ENCODE results near the gene TMEM63A. TPM values are rescaled to one million over a fixed set of nuclear protein-coding genes. Genes with fewer than 3 reads are reported as not detected.

The TMEM63A gene
- total RNA-seq, 4 donors from 2014 or later: 104 to 256 (median 180) TPM

DNA sequence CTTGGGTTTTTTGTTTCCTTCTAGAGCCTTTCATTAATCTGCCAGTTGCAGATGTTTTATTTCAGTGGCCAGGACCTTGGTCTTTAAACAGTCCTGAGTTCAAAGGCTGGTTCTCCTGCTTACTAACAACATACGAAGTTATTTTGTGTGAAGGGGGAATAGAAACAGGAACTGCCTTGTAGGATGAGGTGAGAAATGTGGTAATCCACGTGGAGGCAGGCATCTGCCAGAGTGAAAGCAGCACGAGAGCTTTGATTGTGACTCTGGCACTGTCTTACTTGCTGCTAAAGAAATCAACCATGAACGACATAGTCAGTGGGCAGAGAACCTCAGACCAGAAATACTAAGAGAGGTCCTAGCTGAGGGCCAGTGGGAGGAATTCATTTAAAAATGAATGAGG, 30.4 kb downstream of the TMEM63A start:
- WGBS, 2 donors (ENCODE audit: low coverage in 1 of 2): 29 to 39% methylated on average over 2 to 4 of the region's 4 CpGs
- H3K27ac ChIP-seq: no peak overlapping the region
- TF ChIP-seq POLR2A (IDR thresholded peaks at IDR 0.05): no peak
- TF ChIP-seq POLR2AphosphoS5 (IDR thresholded peaks at IDR 0.05): no peak
- TF ChIP-seq EP300 (IDR thresholded peaks at IDR 0.05; ENCODE audit: low read depth): no peak

DNA sequence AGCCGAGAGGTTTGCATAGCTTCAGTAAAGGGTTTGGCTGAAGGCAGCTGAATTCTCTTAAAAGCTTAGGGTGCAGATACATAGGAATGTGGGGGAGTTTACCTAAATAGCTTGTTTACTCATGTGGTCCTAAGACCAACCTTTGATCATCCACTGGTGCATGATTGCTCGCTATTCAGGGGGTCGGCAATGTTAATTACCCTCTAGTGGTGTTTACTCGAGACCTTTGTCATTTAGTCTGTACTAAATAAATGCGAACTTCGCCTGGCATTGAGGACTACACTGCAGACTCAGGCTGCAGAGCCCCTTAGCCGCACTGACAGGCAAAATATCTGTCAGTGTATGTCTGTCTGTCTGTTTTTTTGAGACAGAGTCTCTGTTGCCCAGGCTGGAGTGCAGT, 31.8 kb downstream of the TMEM63A start:
- no peaks in the 10 kb centered on the region for H3K9me3 ChIP-seq
- intact Hi-C loops (cut with DNase I; ENCODE audit: low total_unique reads): no loop called here
- DNase-seq: no peak
- TF ChIP-seq POLR2AphosphoS5 (IDR thresholded peaks at IDR 0.05) (no peak), POLR2A (IDR thresholded peaks at IDR 0.05) (no peak), EP300 (IDR thresholded peaks at IDR 0.05; ENCODE audit: low read depth) (no peak), CTCF (IDR thresholded peaks at IDR 0.05) (no peak)
- H3K4me1 ChIP-seq: peaks cover 0 to 33% (median 18%) of the 10 kb centered on the region in 4 donors
- in situ Hi-C loops (cut with MboI; ENCODE audit: low pct_ligation_motif_present in 1 of 4, low pct_unique_long_range_greater_than_20kb in 1 of 4, low sequenced_read_pairs in 3 of 4): no loop called here
- WGBS, 2 donors (ENCODE audit: low coverage in 1 of 2): 85 to 92% methylated on average over 4 to 7 of the region's 7 CpGs
- H3K27ac ChIP-seq: no peak overlapping the region
- no peaks in the 10 kb centered on the region for H3K27me3 ChIP-seq
- peaks cover 0 to 22% (median 5%) of the 10 kb centered on the region in 4 donors for H3K36me3 ChIP-seq
- no peak overlapping the region for H3K4me3 ChIP-seq

More for the DNA sequence above, 30.4 kb downstream of the TMEM63A start:
- peaks cover 0 to 37% (median 18%) of the 10 kb centered on the region in 4 donors for H3K4me1 ChIP-seq
- intact Hi-C loops (cut with DNase I; ENCODE audit: low total_unique reads) (loop anchor here (1.0 kb wide), 1 partner anchor 23 kb away; no protein-coding TSS in a partner anchor), in situ Hi-C loops (cut with MboI; ENCODE audit: low pct_ligation_motif_present in 1 of 4, low pct_unique_long_range_greater_than_20kb in 1 of 4, low sequenced_read_pairs in 3 of 4) (no loop called here)
- no peaks in the 10 kb centered on the region for H3K9me3 ChIP-seq
- H3K27me3 ChIP-seq: no peaks in the 10 kb centered on the region
- DNase-seq: no peak
- peaks cover 0 to 29% (median 6%) of the 10 kb centered on the region in 4 donors for H3K36me3 ChIP-seq
- no peak overlapping the region for H3K4me3 ChIP-seq

GRCh38 chr1:225849925-225850324, 32.3 kb downstream of the TMEM63A start:
- intact Hi-C loops (cut with DNase I; ENCODE audit: low total_unique reads) (loop anchor here (10.0 kb wide), 1 partner anchor 75 kb away; the partner anchor contains the start of gene SRP9), in situ Hi-C loops (cut with MboI; ENCODE audit: low pct_ligation_motif_present in 1 of 4, low pct_unique_long_range_greater_than_20kb in 1 of 4, low sequenced_read_pairs in 3 of 4) (no loop called here)
- Histone ChIP-seq H3K27me3 (no peaks in the 10 kb centered on the region), H3K36me3 (peaks cover 0 to 21% (median 5%) of the 10 kb centered on the region in 4 donors), H3K27ac (no peak overlapping the region), H3K4me1 (peaks cover 0 to 33% (median 18%) of the 10 kb centered on the region in 4 donors), H3K4me3 (no peak overlapping the region), H3K9me3 (no peaks in the 10 kb centered on the region)
- WGBS, 2 donors (ENCODE audit: low coverage in 1 of 2): 65 to 100% methylated on average over 1 to 7 of the region's 7 CpGs
- TF ChIP-seq POLR2A (IDR thresholded peaks at IDR 0.05): no peak
- TF ChIP-seq EP300 (IDR thresholded peaks at IDR 0.05; ENCODE audit: low read depth): no peak
- no peak for TF ChIP-seq CTCF (IDR thresholded peaks at IDR 0.05)
- no peak for TF ChIP-seq POLR2AphosphoS5 (IDR thresholded peaks at IDR 0.05)
- peak; percentile 47 for DNase-seq

- in situ Hi-C loops (cut with MboI; ENCODE audit: low pct_ligation_motif_present in 1 of 4, low pct_unique_long_range_greater_than_20kb in 1 of 4, low sequenced_read_pairs in 3 of 4): no loop called here
- Histone ChIP-seq H3K4me1 (peaks cover 0 to 33% (median 18%) of the 10 kb centered on the region in 4 donors), H3K36me3 (peaks cover 0 to 8% (median 3%) of the 10 kb centered on the region in 4 donors), H3K9me3 (no peaks in the 10 kb centered on the region), H3K27ac (peak overlapping the region; percentile 43 to 71 (median 53)), H3K4me3 (no peak overlapping the region), H3K27me3 (no peaks in the 10 kb centered on the region)
- no peak for DNase-seq
- intact Hi-C loops (cut with DNase I; ENCODE audit: low total_unique reads): loop anchor here (10.0 kb wide), 1 partner anchor 73 kb away; the partner anchor contains the start of gene SRP9
- WGBS, 2 donors (ENCODE audit: low coverage in 1 of 2): 38 to 49% methylated on average over 4 to 16 of the region's 16 CpGs
- TF ChIP-seq EP300 (IDR thresholded peaks at IDR 0.05; ENCODE audit: low read depth): no peak
- no peak for TF ChIP-seq POLR2A (IDR thresholded peaks at IDR 0.05)
- no peak for TF ChIP-seq CTCF (IDR thresholded peaks at IDR 0.05)
- no peak for TF ChIP-seq POLR2AphosphoS5 (IDR thresholded peaks at IDR 0.05)
These were observed 33.9 kb downstream of the TMEM63A start for GRCh38 chr1:225848030-225848955.

Data from transverse colon (tissue), 4 donors.